Activated CD4-positive, CD25-positive, alpha-beta regulatory T cell treated with anti-CD3 and anti-CD28 coated beads, Interleukin-2, amount 50 U/mL, for 72 hours (primary cell): ENCODE data around the gene MRPL38.
"Not testable (repeated sequence)": the region's sequence is repeated elsewhere in the genome, so short reads cannot be mapped to it uniquely, and the experiment has no call there.

Source experiments
- DNase-seq: peaks from one replicate; pipeline ENCODE4 v3.0.0; 2021

MRPL38 gene

DNA sequence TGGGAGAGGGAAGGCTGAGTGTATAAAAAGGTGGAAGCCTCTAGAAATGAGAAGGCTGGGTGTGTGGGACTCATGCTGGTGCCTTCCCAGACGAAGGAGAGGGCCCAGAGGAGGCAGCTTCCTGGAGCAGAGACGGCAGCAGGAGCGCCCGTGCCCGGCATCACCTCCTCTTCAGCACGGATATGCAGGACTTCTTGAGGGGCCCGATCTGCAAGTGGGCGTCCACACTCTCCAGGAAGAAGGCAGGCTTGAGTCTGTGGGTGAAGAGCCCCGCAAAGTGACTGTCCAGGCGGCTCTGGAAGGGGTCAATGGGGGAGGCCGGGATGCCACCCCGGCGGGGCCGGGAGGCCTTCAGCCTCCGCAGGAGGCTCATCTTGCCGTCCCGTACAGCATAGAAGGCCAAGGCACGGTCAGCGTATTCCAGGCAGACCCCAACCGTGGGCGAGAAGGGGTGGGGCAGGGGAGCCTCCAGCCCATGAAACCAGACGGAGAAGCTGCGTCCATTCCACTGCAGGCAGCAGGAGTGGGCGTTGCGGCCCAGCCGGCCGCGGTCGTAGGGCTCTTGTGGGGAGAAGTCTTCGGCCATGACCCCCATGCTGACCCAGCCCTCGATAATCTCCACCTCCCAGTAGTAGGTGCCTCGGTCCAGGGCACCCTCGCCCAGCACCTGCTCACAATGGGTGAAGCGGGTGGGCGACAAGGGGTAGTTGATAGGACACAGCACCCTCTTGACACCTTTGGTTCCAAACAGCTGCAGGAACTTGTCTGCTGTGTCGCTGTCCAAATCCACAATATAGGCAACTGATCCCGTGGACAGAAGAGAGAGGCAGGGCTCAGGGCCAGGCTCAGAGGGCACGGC is 30.1 kb downstream of the MRPL38 start:
- DNase-seq, result no peak

DNA sequence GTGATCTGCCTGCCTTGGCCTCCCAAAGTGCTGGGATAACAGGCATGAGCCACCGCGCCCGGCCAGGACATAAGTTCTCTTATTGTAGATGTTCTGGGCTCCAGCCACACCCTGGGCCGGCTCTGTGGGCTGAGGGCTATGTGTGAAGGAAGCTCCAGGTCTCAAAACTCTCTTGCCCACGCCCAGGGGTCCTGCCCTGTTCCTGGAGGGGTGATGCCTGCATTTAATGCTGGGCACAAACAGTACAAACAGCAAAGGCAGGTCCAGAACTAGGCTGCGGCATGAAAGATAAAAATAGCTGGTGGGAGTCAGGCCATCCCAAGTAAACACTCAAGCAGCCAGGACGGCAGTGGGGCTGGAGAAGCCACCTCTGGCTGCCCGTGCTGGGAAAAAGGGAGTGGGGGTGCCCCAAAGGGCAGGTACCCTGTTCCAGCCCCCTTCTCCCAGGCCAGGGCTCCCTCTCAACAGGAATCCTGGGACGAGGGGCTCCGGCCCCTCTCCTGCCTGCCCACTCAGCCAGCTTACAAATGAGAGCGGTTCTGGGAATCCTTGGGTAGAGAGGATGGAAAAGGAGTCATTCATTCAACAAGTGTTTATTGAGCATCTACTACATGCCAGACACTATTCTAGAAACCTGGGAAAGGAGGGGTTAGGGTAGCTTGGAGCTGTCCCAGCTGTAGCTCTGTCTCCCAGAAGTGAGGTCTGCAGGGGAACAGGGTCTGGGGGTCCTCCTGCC is 30.9 kb downstream of the MRPL38 start:
- no peak for DNase-seq

DNA sequence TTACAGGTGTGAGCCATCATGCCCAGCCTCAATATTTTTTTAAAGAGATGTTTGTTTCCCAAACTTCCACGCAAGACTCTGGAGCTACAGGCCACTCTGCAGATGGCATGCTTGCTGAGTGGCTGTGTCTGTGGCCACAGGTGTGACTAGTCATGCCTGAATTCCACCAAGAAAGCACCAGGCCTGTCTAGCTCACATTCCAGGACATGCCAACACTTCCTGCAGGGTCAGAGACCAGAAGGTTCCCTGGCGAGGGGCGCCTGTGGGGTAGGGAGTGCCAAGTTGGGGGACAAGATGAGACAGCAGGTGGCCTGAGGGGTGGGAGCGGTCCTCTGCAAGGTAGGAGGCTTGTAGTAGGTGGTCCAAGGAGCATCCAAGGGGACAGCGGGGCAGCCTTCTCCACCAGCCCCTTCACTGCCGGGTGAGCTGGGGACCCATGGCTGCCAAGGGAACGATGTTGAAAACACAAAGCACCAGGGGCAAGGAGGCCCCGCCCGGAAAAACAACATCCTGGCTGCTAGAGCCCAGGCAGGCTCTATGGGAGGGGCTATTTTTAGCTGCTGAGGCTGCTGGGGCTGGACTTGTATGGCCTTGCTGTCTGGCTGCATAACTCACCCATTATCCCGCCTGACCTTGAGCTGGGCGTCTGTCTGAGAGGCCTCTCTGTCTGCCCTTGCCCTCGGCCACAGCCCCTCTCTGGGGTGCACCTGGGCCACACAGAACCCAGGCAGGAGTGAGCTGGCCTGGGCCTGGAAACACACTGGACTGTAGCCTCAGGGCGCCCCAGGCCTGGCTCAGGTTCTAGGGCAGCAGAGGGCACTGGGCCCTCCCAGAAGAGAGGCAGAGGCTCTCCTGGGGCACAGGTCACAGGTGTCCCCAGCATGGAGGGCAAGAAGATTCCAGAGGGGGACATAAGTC is 32.0 kb downstream of the MRPL38 start:
- DNase-seq, result no peak

DNA sequence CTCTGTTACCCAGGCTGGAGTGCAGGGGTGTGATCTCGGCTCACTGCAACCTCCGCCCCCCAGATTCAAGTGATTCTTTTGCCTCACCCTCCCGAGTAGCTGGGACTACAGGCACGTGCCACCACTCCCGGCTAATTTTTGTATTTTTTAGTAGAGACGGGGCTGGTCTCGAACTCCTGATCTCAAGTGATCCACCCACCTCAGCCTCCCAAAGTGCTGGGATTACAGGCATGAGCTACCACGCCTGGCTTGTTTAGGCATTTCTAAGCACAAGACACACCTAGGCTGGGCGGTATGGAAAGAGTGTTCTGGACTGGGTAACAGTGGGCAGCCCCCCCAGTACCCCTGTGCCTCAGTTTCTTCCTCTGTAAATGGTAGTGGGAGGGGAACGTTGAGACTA is 34.5 kb downstream of the MRPL38 start:
- DNase-seq, result not testable (repeated sequence)

DNA sequence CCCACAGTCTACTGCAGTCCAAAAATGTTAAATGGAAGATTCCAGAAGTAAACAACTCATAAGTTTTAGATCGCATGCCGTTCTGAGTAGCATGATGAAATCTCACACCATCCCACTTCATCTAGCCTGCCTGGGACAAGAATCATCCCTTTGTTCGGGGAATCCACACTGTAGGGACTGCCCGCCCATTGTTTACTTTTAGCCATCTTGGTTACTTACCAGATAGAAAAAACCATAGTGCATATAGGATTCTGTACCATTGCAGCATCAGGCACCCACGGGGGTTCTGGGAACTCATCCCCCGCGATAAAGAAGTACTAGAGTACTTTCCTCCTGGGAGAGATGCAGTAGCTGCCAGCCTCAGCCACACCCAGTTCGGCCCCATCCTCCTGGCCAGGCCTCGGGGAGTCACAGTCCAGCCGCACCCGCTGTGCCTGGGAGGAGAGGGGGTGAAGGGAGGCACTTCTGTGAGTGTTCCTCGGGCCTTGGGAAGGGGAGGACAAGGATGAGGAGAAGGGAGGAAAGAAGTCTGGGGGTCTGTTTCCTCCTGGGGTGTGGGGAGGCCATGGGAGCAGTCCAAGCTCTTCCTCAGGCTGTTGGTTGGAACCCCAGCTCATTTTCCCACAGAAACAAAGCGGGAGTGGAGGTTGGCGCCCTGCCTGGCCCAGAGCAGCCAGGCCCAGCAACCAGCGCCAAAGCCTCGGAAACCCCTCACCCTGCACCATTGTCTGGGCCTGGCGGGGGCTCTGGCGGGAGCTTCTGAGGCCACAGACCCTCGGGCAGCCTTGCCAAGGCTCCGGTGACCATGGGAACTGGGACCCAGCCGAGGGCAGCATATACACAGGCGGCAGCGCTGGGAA is 35.2 kb downstream of the MRPL38 start:
- DNase-seq, result no peak

DNA sequence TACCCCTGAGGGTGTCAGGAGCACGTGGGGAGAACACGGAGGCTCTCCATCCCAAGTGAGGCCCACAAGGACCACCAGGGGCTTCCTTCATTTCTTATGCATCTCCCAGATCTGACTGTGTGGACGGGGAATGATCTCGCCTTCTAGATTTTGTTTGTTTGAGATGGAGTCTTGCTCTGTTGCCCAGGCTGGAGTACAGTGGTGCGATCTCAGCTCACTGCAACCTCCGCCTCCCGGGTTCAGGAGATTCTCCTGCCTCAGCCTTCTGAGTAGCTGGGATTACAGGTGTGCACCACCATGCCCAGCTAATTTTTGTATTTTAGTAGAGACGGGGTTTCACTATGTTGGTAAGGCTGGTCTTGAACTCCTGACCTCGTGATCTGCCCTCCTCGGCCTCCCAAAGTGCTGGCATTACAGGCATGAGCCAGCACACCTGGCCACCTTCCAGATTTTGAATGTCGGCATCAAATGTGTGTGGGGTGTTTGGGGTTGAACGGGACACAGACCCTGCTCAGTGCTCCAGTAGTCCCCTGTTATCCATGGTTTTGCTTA is 35.9 kb downstream of the MRPL38 start:
- DNase-seq, result not testable (repeated sequence)

DNA sequence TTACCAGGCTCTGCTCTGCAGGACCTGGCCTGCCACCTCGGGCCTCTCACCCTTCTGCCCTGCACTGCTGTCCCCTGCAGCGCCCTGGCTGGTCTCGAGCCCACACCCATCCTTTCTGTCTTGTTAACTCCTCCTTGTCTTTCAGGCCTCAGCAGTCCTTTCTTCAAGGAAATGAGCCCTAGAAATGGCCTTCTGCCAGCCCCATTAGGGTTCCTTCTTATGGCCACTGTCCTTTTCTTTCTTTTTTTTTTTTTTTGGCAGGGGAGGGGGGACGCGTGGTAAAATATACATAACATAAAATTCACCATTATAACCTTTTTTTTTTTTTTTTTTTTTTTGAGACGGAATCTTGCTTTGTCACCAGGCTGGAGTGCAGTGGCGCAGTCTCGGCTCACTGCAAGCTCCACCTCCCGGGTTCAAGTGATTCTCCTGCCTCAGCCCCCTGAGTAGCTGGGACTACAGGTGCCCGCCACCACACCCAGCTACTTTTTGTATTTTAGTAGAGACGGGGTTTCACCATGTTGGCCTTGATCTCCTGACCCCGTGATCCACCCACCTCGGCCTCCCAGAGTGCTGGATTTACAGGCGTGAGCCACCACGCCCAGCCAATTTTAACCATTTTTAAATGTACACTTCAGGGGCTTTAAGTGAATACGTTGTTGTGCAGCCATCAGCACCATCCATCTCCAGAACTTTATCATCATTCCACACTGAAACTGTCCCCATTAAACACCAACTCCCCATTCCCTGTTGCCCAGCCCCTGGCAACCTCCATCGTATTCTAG is 39.1 kb downstream of the MRPL38 start:
- not testable (repeated sequence) for DNase-seq

DNA sequence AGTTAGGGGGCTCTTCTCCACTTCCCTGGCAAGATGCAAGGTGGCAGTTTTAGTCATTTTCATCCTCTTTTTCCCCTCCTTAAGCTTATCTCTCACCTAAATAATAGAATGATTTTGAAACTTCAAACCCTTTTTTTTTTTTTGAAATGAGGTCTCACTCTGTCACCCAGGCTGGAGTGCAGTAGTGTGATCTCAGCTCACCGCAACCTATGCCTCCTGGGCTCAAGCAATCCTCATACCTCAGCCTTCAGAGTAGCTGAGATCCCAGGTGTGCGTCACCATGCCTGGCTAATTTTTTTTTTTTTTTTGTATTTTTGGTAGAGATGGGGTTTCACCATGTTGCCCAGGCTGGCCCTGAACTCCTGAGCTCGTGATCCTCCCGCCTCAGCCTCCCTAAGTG is 39.8 kb downstream of the MRPL38 start:
- DNase-seq, result not testable (repeated sequence)

DNA sequence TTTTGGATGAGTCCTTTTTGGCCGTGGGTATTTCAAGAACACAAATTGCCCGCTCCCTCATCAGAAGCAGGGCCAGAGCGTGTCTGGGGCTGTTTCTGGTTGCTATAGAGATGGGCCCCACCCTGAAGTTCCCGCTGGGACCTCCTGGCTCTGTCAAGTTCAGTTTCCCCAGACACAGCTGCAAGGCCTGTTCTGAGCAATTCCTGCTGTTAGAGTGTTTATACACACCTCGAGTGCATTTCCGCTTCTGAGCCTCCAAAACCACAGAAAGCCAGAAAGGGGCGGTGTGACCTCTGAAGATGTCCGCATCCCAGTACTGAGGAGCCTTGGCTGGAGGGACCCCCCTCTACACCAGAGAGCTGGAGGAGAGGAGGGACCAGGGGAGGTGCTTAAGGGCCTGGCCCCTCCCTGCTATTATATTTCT is 40.2 kb downstream of the MRPL38 start:
- DNase-seq, result no peak

DNA sequence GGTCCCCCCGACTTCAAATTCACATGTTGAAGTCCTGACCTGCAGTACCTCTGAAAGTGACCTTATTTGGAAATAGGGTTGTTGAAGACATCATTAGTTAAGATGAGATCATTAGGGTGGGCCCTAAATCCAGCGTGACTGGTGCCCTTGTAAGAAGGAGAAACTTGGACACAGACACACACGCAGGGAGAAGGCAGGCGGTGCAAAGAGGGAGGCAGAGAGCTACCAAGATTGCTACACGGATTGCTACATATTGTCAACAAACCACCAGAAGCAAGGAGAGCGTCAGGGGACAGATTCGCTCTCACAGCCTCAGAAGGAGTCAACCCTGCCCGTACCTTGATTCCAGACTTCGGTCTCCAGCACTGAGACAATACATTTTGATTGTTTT is 42.8 kb downstream of the MRPL38 start:
- no peak for DNase-seq

DNA sequence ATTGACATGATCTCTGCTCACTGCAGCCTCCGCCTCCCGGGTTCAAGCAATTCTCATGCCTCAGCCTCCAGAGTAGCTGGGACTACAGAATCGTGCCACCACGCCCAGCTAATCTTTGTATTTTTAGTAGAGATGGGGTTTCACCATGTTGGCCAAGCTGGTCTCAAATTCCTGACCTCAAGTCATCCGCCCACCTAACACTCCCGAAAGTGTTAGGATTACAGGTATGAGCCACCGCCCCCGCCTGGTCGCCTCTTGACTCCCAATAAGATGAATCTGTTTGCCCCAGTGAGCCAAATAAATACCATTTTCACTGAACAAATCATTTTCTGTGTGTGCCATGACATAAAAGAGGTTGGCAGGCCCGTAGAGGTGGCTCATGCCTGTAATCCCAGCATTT is 45.3 kb downstream of the MRPL38 start:
- not testable (repeated sequence) for DNase-seq

DNA sequence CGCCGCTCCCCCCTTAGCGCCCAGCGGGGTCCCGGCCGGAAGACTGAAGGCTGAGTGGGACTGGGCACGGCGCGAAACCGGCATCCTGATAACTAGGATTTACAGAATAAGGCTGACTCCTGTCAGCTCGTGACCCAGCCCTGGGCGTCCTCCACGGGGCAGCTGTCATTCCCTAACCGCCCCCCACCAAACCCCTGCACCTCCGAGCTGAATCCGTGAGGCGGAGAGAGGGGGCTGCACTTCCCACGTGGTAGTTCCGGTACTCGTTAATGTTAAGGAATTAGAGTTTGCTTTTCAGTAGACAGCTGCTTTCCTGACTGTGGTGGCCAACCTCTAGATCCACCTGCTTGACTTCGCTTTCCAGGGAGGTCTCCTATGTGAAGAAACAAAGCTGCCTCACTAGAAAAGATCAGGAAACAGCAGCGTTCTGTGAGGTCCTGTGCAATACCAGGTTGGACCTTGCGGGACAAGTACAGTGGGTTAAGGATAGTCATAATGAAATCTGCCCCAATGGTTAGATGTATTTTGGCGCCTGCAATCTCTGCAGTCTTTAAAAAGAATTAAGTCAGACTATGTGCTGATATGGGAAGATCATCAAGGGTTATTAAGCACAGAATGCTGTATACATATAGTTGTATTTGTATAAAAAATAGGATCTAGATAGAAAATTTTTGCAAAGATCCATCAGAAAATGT is 48.5 kb downstream of the MRPL38 start:
- no peak for DNase-seq

DNA sequence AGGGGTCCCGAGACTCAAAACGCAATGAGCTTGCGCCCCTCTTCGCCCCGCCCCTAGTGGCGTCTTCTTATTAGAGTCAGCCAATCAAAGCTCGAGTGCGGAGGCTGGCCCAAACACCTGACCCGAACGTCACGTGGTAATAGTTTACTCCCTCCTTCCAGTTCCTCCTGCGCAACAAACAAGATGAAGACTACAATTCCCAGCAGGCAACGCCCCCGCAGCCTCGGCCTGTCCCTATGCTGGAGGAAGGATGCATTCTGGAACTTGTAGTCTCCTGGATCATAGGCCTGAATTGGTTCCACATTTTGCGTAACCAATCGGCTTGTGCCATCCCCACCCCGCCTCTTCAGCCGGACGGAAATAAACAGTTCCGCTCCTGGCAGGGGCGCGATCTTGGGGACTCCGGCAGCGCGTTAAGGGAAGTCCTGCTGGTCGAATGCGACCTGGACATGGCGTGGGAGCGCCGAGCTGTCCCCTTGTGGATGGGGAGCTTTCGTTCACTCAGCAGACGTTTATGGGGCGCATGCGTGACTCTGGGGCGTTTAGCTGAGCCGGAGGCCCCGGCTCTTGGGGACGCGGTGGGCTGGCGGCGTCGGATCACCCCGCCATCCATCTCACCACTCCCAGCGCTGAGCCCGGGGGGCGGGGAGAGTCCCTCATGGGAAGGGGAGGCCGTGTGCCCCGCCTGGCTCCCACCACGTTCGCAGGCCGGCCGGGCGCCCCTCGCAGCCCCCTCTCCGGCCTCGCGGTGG is 49.2 kb downstream of the MRPL38 start, which contains the start of gene WBP2:
Gene WBP2 (minus strand): TSS at position 26 of the 752 bp plus-strand sequence. CDS start 38 bp downstream, outside the sequence.
- DNase-seq, result peak; percentile 90

DNA sequence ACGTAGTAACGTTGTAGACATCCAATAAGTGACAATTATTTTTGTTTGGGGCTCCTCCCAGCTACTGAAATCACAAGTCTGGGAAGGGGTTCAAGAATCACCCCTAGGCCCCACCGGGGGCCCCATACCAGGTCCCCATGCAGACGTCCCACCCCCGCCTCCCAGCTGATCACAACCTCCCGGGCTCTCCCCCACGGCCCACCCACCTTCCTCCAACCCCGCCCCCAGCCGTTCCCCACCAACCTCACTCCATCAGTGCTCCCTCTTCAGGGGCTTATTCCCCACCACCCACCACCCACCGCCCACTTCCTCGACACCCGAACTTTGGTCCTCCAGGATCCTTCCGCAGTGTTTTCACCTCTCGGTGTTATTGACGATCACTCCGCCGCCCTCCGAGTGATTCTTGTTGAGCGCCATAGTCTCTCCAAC is 49.8 kb downstream of the MRPL38 start:
- DNase-seq, result no peak

DNA sequence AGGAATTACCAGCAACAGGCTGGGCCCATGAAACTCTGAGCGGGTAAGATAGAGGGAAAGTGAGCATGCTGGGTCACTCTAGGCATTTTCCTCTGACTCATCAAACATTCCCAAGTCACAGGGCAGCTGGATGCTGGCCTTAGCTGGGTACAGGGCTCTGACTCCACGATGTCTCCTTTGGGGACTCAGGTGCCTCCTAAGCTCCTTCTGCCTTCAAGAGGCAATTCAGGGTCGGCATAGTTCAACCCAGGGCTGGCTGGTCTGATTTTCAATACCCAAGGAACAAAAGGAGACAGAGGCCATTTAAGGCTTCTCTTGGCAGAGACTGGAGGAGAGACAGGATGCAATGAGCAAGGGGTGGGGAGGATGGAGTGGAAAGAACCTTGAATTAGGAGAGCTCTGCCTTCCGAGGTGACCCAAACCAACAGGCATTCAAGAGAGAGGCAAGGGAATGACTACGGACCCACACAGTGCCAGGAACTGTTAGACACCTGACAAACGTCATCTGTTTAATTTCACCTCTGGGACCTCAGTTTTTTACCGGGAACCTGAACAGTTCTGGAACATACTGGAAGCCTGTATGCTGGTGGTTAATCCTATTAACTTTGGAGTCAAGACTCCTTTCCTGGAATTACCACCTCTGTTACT is 50.5 kb downstream of the MRPL38 start:
- DNase-seq, result no peak

DNA sequence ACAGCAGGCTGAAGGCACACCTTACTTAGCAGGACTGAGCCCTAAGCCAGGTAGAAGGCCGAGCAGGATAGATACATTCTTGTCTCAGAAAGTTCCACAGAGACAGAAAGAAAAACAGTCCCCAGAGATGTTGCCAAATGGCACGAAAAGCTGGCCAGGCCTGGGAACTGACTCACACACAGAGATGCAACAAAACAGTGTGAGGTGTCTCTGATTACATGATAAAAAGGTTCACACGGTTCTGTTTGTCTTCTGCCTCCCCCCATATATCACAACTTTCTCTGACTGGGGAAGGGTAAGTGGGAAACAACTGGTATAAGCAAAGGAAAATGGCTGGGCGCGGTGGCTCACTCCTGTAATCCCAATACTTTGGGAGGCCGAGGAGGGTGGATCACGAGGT is 51.3 kb downstream of the MRPL38 start:
- no peak for DNase-seq

DNA sequence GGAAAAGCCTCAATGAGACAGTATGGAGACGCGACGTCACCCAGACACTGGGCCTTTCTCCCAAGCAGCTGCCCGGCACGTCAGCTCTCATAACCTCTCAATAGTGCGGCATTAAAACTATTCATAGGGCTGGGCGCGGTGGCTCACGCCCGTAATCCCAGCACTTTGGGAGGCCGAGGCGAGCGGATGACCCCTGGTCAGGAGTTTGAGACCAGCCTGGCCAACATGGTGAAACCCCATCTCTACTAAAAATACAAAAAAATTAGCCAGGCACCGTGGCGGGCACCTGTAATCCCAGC is 53.0 kb downstream of the MRPL38 start:
- DNase-seq, result not testable (repeated sequence)

DNA sequence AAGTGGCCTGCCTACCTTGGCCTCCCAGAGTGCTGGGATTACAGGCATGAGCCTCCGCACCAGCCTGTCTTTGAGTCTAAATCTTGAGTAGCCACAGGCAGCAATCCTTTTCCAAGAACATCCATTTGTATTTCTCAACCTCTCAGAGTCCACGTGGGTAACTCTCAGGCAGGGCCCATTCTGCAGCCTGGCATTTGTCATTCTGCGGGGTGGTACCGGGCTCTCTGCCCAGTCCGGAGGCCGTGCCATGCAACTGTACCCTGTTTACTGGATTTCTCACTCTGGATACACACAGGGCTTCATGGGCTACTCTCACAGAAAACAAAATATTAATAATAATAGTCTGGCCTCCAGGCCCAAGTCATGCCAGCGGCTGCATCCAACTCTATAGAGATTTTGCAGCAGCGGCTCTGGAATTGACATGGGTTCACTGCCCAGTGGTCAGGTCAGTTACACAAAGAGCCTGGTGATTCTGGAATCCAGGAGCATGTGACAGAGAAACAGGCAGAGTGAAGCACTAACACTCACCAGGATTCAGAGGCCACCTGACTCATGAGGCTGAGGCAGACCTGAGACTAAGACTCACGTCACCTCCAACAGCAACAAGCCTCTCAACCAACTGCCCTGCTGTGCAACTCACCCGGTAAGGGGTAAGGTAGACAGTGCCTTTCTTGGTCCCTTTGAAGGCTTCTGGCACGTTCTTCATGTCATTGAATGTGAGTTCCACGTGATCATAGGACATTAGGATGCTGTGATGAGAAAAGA is 53.6 kb downstream of the MRPL38 start:
- DNase-seq, result no peak
